Measurements from ENCODE around the gene SRSF3.
"Not testable (repeated sequence)": the region's sequence is repeated elsewhere in the genome, so short reads cannot be mapped to it uniquely, and the experiment has no call there.

SRSF3 gene

GRCh38 chr6:36651659-36652379 is 57.7 kb downstream of the SRSF3 start:
- DNase-seq, result no peak

- not testable (repeated sequence) for DNase-seq
Measured at GRCh38 chr6:36654469-36654868, 60.3 kb downstream of the SRSF3 start.

Data from NCI-H2029 (cell line).